Activated CD8-positive, alpha-beta memory T cell treated with anti-CD3 and anti-CD28 coated beads, Interleukin-2, amount 10 ng/mL, durations not matched to agents 7 days and 5 days (primary cell): ENCODE data around the gene DIO3. TPM values are rescaled to one million over a fixed set of nuclear protein-coding genes. Genes with fewer than 3 reads are reported as not detected.

ENCODE experiments used
- ATAC-seq: fragments of 150-1000 bp; cut with Tn5 transposase; one replicate; pipeline ENCODE4 v1.10.0; 2021; ENCODE audit warnings: moderate library complexity
- CTCF ChIA-PET: fragments of 350-600 bp; sonication (Branson Sonifier 250); formaldehyde crosslinking; loops from one replicate; lab custom pipeline; 2021; ENCODE audit warnings: antibody characterized with exemption; lab: Charles Lee
- DNase-seq: peaks from one replicate; pipeline ENCODE4 v3.0.0-alpha.2; 2020
- H3K27ac Mint-ChIP-seq: one replicate; pipeline ENCODE4 v1.8.0; 2021; ENCODE audit warnings: mild to moderate bottlenecking, mixed read lengths
- H3K27me3 Mint-ChIP-seq: one replicate; pipeline ENCODE4 v1.8.0; 2021; ENCODE audit warnings: mixed read lengths
- H3K36me3 Mint-ChIP-seq: one replicate; pipeline ENCODE4 v1.8.0; 2021; ENCODE audit warnings: mild to moderate bottlenecking, mixed read lengths
- H3K4me1 Mint-ChIP-seq: one replicate; pipeline ENCODE4 v1.8.0; 2021; ENCODE audit warnings: mixed read lengths
- H3K4me3 Mint-ChIP-seq: one replicate; pipeline ENCODE4 v1.8.0; 2021; ENCODE audit warnings: mild to moderate bottlenecking, moderate library complexity, mixed read lengths
- H3K9me3 Mint-ChIP-seq: one replicate; pipeline ENCODE4 v1.8.0; 2022; ENCODE audit warnings: low read depth, mixed read lengths
- total RNA-seq, 2 experiments: library from RNA; stranded (reverse); gene quantifications; one replicate each; pipeline ENCODE4 v1.2.3, GENCODE V29; 2021

DIO3 gene
- total RNA-seq, 2 experiments from 2014 or later = not detected

DNA sequence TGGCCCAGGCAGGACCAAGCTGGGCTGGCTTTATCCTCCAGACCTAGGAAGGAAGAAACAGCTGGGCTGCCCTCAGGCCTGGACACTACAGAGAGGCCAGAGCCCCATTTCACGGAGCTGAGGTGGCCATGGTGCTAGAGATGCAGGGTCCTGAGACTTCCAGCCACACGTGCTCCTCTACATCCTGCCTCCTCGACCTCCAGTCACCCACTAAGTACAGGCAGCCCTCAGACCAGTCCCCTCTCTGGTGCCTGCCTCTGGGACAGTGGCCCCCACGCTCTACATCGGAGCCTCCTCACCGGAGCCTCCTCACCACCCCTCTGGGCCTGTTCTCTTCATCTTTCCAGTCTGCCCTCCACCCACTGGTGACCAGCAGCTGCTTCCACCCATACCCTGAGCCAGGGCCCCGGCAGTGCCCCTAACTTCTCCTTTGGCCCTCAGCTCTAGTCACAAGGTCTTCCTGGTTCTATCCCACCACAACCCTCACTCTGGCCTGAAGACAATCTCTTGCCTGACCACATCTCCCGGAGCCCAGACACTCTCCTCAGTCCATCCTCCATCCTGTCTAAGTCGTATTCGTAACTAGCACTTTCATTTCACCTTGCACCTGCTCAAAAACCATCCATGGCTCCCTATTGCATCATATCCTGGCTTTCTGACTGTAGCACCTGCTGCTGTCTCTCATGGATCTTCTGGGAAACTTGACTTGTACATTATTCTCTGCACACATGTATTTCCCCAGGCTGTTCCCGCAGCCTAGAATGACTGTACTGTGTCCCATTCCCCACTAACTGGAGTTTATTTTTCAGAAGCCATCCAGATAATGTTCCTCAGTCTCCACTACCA lies 43.9 kb downstream of the DIO3 start:
- Mint-ChIP-seq H3K9me3 (no peaks in the 10 kb centered on the region), H3K27ac (no peak overlapping the region), H3K4me3 (no peak overlapping the region), H3K27me3 (peaks cover 34% of the 10 kb centered on the region), H3K36me3 (no peaks in the 10 kb centered on the region), H3K4me1 (peaks cover 4% of the 10 kb centered on the region)
- DNase-seq (peak; percentile 22), ATAC-seq (no peak)
- CTCF ChIA-PET = no interaction called here

DNA sequence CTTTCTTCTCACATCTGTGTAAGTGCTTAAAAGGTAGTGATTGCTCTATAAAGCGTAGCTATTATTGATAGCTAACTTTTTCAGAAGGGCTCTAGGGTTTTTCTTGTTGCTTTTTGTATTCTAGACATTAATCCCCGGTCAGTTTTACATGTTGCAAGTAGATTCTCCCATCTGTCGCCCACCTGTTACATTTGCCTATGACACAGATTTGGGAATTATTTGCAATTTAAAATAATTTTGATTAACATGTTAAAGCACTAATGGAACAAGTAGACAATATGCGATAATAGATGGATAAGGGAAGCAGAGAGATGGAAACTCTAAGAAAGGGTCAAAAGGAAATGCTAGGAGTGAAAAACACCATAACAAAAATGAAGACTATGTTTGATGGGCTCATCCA lies 44.5 kb downstream of the DIO3 start:
- ATAC-seq (no peak), DNase-seq (no peak)
- no peak overlapping the region for H3K27ac Mint-ChIP-seq
- no peak overlapping the region for H3K4me3 Mint-ChIP-seq
- no peaks in the 10 kb centered on the region for H3K36me3 Mint-ChIP-seq
- no peaks in the 10 kb centered on the region for H3K9me3 Mint-ChIP-seq
- H3K4me1 Mint-ChIP-seq = peaks cover 4% of the 10 kb centered on the region
- peaks cover 39% of the 10 kb centered on the region for H3K27me3 Mint-ChIP-seq
- CTCF ChIA-PET = no interaction called here

Other genes with a start within 250 kb of the DIO3 start
- 100 to 1,000 TPM; 213 to 234 TPM for gene PPP2R5C, start 200.2 kb downstream of the DIO3 start, total RNA-seq